HG03159 (cell line): ENCODE results near the gene POLR2J.
A peak's percentile ranks its signal among the peaks of the same experiment; 100 is the strongest.

ENCODE experiments used
- ATAC-seq: cut with Tn5 transposase; IDR thresholded peaks from one replicate; pipeline ENCODE4 v1.9.1; 2021; ENCODE audit warnings: mild to moderate bottlenecking, moderate library complexity; ENCODE audit not compliant: unreplicated experiment

POLR2J gene

DNA sequence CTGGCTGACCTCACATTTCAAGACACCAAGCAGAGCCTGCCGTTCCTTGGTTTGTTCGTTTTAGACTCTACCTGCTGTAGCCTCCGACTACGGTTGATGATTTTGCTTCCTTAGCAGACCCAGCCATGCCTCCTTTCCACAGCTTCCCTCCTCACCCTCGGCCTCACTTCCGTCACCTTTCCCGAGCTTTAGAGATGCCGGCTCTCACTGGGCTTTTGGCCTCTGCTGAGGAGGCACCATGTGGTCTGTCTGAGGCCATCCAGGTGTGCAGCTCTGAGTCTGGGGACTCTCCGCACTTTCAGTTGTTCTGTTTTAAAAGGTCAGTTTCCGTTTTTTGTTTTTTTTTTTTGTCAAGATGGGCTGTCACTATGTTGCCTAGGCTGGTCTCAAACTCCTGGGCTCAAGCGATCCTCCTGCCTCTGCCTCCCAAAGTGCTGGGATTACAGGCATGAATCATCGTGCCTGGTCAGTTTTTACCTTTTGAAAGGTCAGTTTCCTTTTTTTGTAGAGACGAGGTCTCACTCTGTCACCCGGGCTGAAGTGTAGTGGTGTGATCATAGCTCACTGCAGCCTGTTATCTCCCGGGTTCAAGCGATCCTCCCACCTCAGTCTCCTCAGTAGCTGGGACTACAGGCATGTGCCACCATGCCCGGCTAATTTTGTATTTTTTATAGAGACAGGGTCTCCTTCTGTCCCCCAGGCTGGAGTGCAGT is 33.6 kb downstream of the POLR2J start:
- peak; percentile 52 for ATAC-seq

DNA sequence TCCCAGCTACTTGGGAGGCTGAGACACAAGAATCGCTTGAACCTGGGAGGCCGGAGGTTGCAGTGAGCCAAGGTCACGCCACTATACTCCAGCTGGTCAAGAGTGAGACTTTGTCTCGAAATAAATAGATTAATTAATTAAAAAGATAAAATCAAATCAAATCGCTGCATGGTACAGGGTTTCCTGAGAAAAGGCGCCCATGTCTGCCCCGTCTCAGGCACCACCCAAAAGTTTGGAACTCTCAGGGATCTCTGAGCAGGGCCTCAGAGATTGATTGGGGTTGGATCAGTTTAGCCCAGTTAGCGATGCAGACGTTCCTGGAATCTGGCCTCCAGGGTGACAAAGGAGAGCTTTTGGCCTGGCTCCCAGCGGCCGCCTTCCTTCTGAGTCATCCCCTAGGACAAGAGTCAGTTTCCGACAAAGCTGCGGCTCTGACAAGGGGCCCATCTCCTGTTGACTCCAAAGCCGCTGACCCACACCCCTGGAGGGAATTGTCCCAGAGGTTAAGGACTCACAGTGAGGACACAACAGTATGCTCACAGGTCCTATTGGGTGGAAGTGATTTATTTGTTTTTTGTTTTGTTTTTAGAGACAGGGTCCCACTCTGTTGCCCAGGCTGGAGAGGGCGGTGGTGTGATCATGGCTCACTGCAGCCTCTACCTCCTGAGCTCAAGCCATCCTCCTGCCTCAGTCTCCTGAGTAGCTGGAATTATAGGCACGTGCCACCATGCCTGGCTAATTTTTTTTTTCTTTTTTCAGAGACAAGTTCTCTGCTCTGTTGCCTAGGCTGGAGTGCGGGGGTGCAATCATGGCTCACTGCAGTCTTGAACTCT is 38.5 kb downstream of the POLR2J start:
- no peak for ATAC-seq

DNA sequence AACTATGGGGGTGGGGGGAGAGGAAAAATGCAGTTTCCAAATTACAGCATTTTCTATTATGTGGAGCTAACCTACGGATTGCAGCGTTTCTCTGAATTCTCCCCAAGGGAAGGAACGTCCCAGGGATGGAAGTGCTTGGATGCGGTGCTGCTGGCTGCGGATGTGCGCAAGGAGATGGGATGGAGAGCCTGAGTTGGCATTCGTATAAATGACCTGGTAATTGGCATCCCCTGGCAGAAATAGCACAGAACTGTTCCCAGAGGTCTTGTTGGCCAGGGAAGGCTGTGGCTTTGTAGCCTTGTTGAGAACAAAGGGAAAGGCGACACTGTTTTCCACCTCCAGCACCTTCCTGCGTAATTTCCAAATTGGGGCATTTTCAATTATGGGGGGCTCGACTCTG is 42.6 kb downstream of the POLR2J start:
- no peak for ATAC-seq

DNA sequence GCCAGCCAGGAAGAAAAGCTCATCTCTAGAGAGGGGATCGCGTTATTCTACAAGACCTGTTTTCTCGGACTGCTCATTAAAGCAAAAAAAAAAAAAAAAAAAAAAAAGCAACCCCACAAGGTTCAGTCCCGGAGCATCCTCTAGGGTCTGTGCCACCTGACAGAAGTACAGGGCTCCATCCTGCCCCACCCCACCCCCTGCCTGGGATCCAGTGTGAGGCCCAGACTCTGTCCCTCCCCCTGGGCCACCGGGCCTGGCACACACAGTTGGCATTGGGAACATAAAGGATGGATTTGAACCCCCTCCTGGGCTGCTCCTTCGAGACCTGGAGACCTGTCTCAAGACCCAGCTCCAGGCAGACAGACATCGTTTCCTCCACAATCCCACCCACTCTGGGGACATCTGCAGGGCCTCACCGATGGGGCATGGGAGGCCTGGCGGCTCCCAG is 44.7 kb downstream of the POLR2J start:
- peak; percentile 12 for ATAC-seq

DNA sequence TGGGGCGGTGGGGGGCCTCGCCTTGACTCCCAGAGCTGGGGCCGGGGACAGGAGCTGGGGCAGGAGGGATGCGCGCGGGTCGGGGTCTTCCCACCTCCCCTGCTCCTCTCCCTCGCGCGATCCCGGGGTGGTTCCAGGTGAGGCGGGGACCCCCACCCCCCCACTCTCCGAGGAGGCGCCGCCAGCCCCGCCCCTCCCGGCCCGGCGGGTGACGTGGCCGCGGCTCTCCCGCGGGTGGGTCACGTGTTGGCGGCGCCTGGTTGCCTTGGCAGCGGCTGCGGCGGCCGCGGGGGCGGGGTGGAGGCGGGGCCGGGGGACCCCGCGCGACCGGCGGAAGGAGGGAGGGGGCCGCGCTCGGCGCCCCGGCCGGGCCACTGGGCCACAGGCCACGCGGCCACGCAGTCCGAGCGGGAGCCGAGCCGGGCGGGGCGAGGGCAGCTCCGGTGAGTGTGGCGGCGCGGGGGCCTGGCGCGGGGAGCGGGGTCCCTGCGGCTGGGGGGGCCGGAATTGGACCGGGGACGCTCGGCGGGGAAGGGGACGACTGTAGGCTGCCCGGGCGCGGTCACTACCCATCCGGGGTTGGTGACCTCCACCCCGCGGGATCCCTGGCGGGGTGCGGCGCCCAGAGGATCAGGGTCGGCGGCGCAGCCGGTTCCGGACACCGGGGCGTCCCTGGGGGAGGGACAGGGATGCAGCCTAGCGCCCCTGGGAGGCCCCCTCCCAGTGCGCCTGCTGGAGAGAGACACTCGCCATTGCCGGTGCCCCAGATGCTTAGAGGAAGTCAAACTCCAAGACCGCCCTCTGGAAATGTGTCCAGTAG is 45.3 kb downstream of the POLR2J start, which contains the start of gene ORAI2:
ORAI2 (plus strand) TSS at position 357 of the 820 bp plus-strand sequence. CDS start 5,382 bp downstream, outside the sequence.
- ATAC-seq, result peak; percentile 57

DNA sequence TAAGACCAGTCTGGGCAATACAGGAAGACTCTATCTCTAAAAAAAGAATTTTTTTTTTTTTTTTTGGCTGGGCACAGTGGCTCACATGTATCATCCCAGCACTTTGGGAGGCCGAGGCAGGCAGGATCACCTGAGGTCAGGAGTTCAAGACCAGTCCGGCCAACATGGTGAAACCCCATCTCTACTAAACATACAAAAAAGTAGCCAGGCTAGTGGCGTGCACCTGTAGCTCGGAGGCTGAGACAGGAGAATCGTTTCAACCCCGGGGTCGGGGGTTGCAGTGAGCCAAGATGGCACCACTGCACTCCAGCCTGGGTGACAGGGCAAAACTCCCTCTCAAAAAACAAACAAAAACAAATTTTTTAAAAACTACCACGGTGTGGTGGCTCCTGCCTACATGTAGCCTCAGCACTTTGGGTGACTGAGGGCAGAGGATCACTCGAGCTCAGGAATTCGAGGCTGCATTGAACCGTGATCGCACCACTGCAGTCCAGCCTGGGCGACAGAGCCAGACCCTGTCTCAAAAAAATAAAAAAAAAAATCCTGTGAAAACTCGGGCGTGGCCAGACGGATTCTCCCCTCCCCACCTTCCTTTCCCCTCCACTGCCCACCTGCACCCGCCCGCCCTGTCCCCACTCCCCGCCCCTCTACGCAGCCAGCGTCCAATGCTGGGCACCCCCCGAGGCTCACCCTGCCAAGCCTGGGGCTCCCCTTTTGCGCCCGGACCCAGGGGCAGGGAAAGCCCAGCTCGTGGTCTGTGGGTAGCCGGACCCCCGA is 46.1 kb downstream of the POLR2J start:
- peak; percentile 27 for ATAC-seq

DNA sequence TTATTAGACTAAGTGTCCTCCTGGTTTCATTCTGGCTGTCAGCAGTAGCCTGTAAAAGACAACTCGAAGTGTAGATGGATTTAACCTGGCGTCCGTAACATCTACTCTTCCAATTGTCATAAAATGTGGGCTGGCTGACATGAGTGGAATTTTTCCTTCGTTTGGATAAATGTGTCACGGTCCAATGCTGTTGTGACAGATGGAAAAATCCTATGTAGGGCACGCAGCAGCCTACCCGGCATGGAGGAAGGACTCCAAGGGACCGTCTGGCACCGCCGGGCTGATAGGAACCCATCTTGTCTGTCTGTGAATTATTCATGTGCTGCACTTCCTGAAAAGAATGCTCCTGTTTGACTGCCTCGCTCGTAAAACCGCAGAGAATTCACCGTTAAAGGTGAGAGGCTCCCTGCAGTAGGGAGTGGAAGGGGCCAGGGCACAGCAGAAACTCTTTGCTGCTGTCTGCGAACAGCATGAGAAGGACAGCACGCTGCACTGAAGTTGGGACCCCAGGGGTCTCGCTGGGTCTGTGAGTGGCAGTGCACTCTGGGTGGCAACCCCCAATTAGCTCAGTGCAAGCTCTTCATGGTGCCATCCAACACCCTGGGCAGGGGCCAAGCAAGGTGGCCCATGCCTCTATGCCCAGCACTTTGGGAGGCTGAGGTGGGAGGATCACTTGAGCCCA is 47.0 kb downstream of the POLR2J start:
- peak; percentile 28 for ATAC-seq

DNA sequence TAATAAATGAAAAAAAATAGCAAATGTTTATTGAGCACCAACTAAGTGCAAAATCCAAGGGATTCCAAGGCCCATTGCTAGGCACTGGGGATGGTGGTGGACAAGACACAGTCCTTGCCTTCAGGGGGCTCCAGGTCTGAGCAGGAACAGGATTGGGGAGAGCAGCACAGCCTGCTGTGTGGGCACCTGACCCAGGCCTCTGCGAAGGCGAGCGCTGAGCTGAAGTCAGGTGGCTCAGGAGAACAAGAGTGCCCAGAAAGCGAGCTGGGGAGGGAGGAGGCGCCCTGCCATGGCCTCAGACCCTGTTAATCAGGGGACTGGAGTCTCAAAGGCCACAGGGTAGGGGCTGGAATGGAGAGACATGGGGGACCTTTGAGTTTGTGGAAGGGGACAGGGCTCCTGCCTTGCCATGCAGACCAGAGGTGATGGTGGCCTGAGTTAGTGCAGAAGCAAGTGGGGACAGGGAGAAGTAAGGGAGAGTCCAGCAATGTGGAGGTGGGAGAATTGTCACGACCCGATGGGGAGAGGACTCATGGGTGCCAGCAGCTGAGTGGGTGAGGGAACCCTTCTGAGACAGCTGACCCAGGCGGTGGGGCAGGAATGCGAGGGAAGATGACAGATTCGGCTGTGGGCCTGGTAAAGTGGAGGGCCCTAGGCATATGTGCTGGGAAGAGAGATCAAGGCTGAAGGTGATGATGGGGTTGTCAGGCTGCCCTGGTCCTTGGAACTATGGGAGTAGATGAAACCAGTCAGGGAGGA is 49.4 kb downstream of the POLR2J start:
- no peak for ATAC-seq

DNA sequence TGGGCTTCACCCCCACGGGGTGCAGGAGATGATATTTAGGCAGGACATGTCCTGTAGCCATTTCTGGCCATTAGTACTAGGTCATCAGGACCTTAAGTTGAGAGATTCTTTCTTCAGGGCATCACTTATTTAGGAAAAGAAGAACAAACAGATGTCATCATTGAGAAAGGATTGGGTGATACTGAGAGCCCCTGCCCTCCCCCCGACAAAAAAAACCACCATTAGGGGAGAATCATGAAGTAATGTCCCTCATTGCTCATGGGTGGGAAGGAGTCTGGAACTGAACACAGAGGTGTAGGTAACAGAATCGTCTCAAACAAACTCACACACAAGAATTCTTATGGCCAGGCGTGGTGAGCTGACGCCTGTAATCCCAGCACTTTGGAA is 51.7 kb downstream of the POLR2J start:
- ATAC-seq, result no peak

DNA sequence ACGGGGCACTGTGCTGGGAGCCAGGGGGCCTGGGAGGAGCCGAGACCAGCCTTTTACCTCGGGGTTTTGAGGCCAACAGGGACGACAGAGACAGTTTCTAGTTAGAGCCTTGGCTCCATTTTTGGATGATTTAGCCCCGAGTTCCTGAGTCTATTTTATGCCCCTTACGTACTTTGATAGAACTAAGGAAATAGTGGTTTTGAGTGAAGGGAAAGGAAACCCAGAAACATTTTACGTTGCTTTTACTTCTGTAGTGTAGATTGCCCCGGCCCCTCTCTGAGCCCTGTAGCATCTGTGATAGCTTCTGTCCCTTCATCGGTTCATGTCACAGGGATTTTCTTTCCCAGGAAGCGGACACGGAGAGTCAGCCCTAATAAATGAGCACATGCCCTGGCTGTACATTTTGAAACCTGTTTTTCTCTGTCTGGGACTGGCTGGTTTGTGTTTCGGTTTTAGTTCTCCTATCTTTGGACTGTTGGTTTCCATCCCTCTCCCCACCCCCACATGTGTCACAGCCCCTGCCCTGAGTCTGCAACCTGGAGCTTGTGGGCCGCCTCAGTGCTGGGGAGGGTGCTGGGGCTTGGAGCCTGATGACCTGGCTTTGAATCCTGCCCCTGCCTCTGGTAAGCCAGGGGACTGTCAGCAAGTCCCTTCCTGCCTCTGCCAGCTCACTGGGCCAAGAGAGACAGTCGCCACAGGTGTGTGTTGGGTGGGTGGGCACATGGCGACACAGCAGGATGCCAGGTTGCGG is 52.3 kb downstream of the POLR2J start:
- peak; percentile 51 for ATAC-seq

DNA sequence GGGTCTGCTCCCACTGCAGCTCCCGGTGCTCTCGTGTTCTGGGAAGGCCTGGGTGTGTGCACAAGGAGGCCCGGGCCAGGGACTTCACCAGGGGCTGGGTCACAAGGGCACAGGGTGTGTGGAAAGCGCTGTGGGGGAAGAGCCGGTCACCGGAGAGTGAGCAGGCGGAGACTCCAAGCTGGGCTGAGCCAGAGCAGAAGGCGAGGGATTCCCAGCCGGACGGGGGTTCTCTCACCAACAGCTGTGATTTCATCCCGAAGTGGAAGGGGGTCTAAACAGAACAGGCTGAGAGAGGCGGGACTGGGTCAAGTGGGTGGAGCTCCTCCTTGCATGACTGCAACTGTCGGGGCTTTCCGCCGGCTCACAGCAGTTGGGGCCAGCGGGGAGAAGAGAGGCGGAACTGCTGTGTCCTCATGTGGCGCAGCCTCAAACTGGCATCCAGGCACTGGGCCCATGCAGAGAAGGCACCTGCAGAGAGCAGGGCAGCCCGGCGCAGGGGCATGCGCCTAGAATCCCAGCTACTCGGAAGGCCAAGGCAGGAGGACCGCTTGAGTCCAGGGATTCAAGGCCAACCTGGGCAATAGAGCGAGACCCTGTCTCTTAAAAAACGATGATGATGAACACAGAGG is 53.0 kb downstream of the POLR2J start:
- peak; percentile 62 for ATAC-seq

DNA sequence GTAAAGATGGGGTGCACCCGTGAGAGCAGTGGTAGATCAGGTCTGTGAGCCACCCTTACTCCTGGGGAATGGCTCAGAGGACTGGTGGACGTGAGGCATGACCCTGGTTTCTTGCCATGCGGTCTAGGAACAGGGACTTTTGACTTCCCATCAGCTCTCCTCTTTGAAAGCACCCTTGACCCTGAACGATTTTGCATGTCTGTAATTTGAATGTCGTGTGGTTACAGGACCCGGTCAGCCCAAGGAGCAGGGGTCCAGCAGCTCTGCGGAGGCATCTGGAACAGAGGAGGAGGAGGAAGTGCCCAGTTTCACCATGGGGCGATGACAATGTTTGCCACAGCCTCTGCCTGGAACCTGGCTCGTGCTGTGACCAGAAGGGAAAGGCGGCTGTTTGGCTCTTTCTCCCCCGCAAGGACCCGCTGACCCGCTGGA is 53.9 kb downstream of the POLR2J start:
- ATAC-seq, result no peak

DNA sequence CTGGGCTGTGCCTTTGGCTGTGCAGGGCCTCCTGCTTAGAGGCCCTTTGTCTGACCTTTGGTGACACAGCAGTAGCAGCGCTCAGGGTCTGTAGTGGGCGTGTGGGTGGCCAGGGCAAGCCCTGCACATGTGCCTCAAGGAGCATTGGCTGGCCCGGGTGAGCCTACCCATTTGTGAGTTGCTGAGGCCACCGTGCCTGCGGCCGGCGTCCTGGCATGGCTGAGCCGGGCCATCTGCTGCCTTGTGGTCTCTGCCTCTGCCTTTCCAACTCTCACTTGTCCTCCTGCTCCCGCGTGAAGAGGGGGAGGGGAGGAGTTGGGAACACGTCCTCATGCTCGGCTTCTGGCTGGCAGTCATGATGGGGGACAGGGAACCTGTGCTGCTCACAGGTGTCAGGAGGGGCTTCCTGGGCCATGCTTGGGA is 54.6 kb downstream of the POLR2J start:
- no peak for ATAC-seq
